ENCODE data around the gene ARHGAP10. TPM values are rescaled to one million over a fixed set of nuclear protein-coding genes. Genes with fewer than 3 reads are reported as not detected.

The ARHGAP10 gene
- total RNA-seq, 1 donor from 2014 or later, result 28.0 TPM

GRCh38 chr4:147840838-147841738 lies 109.2 kb downstream of the ARHGAP10 start:
- H3K27me3 ChIP-seq (ENCODE audit: insufficient read depth, low read length), result no peaks in the 10 kb centered on the region
- peaks cover 2% of the 10 kb centered on the region for H3K36me3 Mint-ChIP-seq (ENCODE audit: low read depth, unreplicated experiment)
- no peak overlapping the region for H3K4me3 Mint-ChIP-seq (ENCODE audit: unreplicated experiment)
- H3K4me2 ChIP-seq (ENCODE audit: low read length), result no peak overlapping the region
- H3K9ac ChIP-seq (ENCODE audit: low read length), result no peak overlapping the region
- H2AFZ ChIP-seq (ENCODE audit: low read depth, low read length), result no peak overlapping the region
- H3K36me3 ChIP-seq (ENCODE audit: insufficient read depth, low read length), result no peaks in the 10 kb centered on the region
- no peak overlapping the region for H3K27ac Mint-ChIP-seq (ENCODE audit: unreplicated experiment)
- no peak overlapping the region for H3K27ac ChIP-seq (ENCODE audit: low read depth, low read length)
- H3K4me3 ChIP-seq (ENCODE audit: insufficient read depth, low read depth, low read length), result no peak overlapping the region
- no peak for FAIRE-seq
- no peaks in the 10 kb centered on the region for H3K79me2 ChIP-seq (ENCODE audit: insufficient read depth, low read length)
- no peak for DNase-seq (ENCODE audit: low read depth)
- no peaks in the 10 kb centered on the region for H3K9me3 ChIP-seq (ENCODE audit: insufficient read depth, low read depth, low read length)
- no peaks in the 10 kb centered on the region for H3K9me3 Mint-ChIP-seq (ENCODE audit: unreplicated experiment)
- H4K20me1 ChIP-seq (ENCODE audit: insufficient read depth, low read length), result peaks cover 5% of the 10 kb centered on the region
- TF ChIP-seq EZH2 (IDR thresholded peaks at IDR 0.05; ENCODE audit: insufficient read depth, low read length) (no peak), CTCF (IDR thresholded peaks at IDR 0.05; ENCODE audit: insufficient read depth, low read depth, low read length) (no peak)
- H3K4me1 ChIP-seq (ENCODE audit: insufficient read depth, low read length), result peaks cover 3% of the 10 kb centered on the region
- H3K4me1 Mint-ChIP-seq (ENCODE audit: low read depth, unreplicated experiment), result peaks cover 28% of the 10 kb centered on the region
- H3K27me3 Mint-ChIP-seq (ENCODE audit: low read depth, unreplicated experiment), result no peaks in the 10 kb centered on the region

GRCh38 chr4:147842573-147842972 lies 110.7 kb downstream of the ARHGAP10 start:
- TF ChIP-seq CTCF (IDR thresholded peaks at IDR 0.05; ENCODE audit: insufficient read depth, low read depth, low read length) (no peak), EZH2 (IDR thresholded peaks at IDR 0.05; ENCODE audit: insufficient read depth, low read length) (no peak)
- H3K4me3 ChIP-seq (ENCODE audit: insufficient read depth, low read depth, low read length), result no peak overlapping the region
- H3K9me3 ChIP-seq (ENCODE audit: insufficient read depth, low read depth, low read length), result no peaks in the 10 kb centered on the region
- H2AFZ ChIP-seq (ENCODE audit: low read depth, low read length), result no peak overlapping the region
- DNase-seq (ENCODE audit: low read depth), result peak; percentile 89
- peaks cover 5% of the 10 kb centered on the region for H4K20me1 ChIP-seq (ENCODE audit: insufficient read depth, low read length)
- FAIRE-seq, result no peak
- H3K36me3 ChIP-seq (ENCODE audit: insufficient read depth, low read length), result peaks cover 2% of the 10 kb centered on the region
- H3K4me1 ChIP-seq (ENCODE audit: insufficient read depth, low read length), result peaks cover 3% of the 10 kb centered on the region
- no peaks in the 10 kb centered on the region for H3K27me3 ChIP-seq (ENCODE audit: insufficient read depth, low read length)
- H3K36me3 Mint-ChIP-seq (ENCODE audit: low read depth, unreplicated experiment), result peaks cover 2% of the 10 kb centered on the region
- no peaks in the 10 kb centered on the region for H3K9me3 Mint-ChIP-seq (ENCODE audit: unreplicated experiment)
- peaks cover 25% of the 10 kb centered on the region for H3K4me1 Mint-ChIP-seq (ENCODE audit: low read depth, unreplicated experiment)
- H3K27me3 Mint-ChIP-seq (ENCODE audit: low read depth, unreplicated experiment), result no peaks in the 10 kb centered on the region
- peak overlapping the region; percentile 34 for H3K9ac ChIP-seq (ENCODE audit: low read length)
- H3K4me2 ChIP-seq (ENCODE audit: low read length), result peak overlapping the region; percentile 0
- H3K27ac ChIP-seq (ENCODE audit: low read depth, low read length), result peak overlapping the region; percentile 60
- H3K4me3 Mint-ChIP-seq (ENCODE audit: unreplicated experiment), result no peak overlapping the region
- no peak overlapping the region for H3K27ac Mint-ChIP-seq (ENCODE audit: unreplicated experiment)
- no peaks in the 10 kb centered on the region for H3K79me2 ChIP-seq (ENCODE audit: insufficient read depth, low read length)

GRCh38 chr4:147843162-147843561 lies 111.3 kb downstream of the ARHGAP10 start:
- Mint-ChIP-seq H3K36me3 (ENCODE audit: low read depth, unreplicated experiment) (peaks cover 2% of the 10 kb centered on the region), H3K27me3 (ENCODE audit: low read depth, unreplicated experiment) (no peaks in the 10 kb centered on the region), H3K9me3 (ENCODE audit: unreplicated experiment) (no peaks in the 10 kb centered on the region), H3K4me3 (ENCODE audit: unreplicated experiment) (no peak overlapping the region), H3K4me1 (ENCODE audit: low read depth, unreplicated experiment) (peaks cover 27% of the 10 kb centered on the region), H3K27ac (ENCODE audit: unreplicated experiment) (no peak overlapping the region)
- FAIRE-seq (no peak), DNase-seq (ENCODE audit: low read depth) (no peak)
- Histone ChIP-seq H3K36me3 (ENCODE audit: insufficient read depth, low read length) (peaks cover 2% of the 10 kb centered on the region), H3K27me3 (ENCODE audit: insufficient read depth, low read length) (no peaks in the 10 kb centered on the region), H2AFZ (ENCODE audit: low read depth, low read length) (no peak overlapping the region), H4K20me1 (ENCODE audit: insufficient read depth, low read length) (peaks cover 5% of the 10 kb centered on the region), H3K4me3 (ENCODE audit: insufficient read depth, low read depth, low read length) (no peak overlapping the region), H3K4me1 (ENCODE audit: insufficient read depth, low read length) (peaks cover 3% of the 10 kb centered on the region), H3K27ac (ENCODE audit: low read depth, low read length) (peak overlapping the region; percentile 60), H3K79me2 (ENCODE audit: insufficient read depth, low read length) (no peaks in the 10 kb centered on the region), H3K9ac (ENCODE audit: low read length) (peak overlapping the region; percentile 34), H3K4me2 (ENCODE audit: low read length) (peak overlapping the region; percentile 0), H3K9me3 (ENCODE audit: insufficient read depth, low read depth, low read length) (no peaks in the 10 kb centered on the region)
- TF ChIP-seq CTCF (IDR thresholded peaks at IDR 0.05; ENCODE audit: insufficient read depth, low read depth, low read length) (no peak), EZH2 (IDR thresholded peaks at IDR 0.05; ENCODE audit: insufficient read depth, low read length) (no peak)

Measured in astrocyte (in vitro differentiated cells and primary cell).